Measurements from ENCODE around the gene SPSB3.

Gene SPSB3

DNA sequence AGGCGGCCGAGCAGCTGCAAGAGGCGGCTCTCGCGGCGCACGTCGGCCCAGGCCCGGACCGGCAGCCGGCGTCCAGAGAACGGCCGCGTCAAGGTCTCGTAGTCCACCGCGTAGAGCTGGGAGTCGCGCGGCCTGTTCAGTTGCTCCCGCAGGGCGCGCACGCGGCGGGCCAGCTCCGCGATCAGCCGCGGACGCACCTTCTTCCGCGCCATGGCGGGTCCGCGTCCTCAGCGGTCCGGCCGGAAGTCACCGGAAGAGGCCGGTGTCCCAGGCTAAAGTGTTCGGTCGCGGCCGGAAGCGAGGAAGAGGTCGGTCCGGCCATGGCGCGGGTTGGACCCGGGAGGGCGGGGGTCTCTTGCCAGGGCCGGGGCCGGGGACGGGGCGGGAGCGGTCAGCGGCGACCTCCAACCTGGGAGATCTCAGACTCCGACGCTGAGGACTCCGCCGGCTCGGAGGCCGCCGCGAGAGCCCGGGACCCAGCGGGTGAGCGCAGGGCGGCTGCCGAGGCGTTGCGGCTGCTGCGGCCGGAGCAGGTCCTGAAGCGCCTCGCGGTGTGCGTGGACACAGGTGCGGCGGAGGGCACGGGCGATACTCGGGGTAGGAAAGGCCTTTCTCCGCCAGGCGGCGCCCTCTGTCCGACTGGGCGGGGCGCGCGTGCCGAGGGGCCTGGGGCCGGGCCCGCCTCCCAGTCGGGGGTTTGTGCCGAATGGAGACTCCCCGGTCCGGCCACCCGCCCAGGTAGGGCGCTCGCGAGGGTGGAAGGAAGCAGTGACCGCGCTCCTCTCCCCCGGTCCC lies 9.3 kb downstream of the SPSB3 start, which contains the start of gene MRPS34:
Gene MRPS34 (minus strand): TSS at position 227 of the 795 bp plus-strand sequence. CDS start 15 bp downstream, at position 212.
- Histone ChIP-seq H3K9me3 (ENCODE audit: severe bottlenecking) (no peaks in the 10 kb centered on the region), H3K27ac (ENCODE audit: poor library complexity, severe bottlenecking) (peak within 1 kb of the TSS; percentile 66), H3K36me3 (ENCODE audit: low read depth) (peaks cover 30% of the 10 kb centered on the region), H3K27me3 (ENCODE audit: insufficient read depth, poor library complexity, severe bottlenecking) (no peaks in the 10 kb centered on the region), H3K4me3 (ENCODE audit: severe bottlenecking) (peak within 1 kb of the TSS; percentile 83), H3K4me1 (ENCODE audit: insufficient read depth, poor library complexity, severe bottlenecking) (peaks cover 4% of the 10 kb centered on the region)
- ATAC-seq (ENCODE audit: low read depth) (peak; percentile 40), DNase-seq (ENCODE audit: low spot score) (no peak)
- TF ChIP-seq, protein P1, sequence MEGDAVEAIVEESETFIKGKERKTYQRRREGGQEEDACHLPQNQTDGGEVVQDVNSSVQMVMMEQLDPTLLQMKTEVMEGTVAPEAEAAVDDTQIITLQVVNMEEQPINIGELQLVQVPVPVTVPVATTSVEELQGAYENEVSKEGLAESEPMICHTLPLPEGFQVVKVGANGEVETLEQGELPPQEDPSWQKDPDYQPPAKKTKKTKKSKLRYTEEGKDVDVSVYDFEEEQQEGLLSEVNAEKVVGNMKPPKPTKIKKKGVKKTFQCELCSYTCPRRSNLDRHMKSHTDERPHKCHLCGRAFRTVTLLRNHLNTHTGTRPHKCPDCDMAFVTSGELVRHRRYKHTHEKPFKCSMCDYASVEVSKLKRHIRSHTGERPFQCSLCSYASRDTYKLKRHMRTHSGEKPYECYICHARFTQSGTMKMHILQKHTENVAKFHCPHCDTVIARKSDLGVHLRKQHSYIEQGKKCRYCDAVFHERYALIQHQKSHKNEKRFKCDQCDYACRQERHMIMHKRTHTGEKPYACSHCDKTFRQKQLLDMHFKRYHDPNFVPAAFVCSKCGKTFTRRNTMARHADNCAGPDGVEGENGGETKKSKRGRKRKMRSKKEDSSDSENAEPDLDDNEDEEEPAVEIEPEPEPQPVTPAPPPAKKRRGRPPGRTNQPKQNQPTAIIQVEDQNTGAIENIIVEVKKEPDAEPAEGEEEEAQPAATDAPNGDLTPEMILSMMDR (IDR thresholded peaks at IDR 0.05; ENCODE audit: poor library complexity, severe bottlenecking) = peak; percentile 89

DNA sequence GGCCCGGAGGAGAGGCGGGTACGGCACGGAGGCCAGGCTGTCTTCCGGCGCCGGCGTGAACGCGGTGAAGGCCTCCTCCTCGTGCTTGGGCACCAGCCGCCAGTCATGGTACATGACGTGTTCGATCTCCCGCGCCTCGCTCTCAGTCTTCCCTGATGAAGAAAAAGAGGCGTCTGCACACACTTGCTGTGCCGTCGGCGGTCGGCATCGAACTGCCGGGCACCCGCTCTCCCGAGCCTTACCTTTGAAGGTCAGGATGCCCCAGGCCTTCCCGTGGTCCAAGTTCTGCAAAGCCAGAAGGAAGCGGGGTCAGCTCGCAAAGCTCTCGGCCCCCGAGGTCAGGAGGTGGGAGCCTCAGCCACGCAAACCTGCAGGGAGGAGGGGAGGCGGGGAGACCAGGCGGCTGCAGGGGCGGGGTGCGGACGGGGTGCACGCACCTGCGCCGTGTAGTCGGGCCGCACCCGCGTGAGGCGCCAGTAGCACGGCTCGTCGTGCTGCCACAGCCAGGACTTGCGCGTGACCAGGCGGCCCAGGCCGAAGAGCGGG lies 9.9 kb downstream of the SPSB3 start, which contains the start of gene EME2:
Gene EME2 (plus strand): TSS at position 449 of the 546 bp plus-strand sequence. CDS start 418 bp downstream, outside the sequence.
- TF ChIP-seq, protein P1 (IDR thresholded peaks at IDR 0.05; ENCODE audit: poor library complexity, severe bottlenecking) = no peak
- DNase-seq (ENCODE audit: low spot score) = no peak
- Histone ChIP-seq H3K9me3 (ENCODE audit: severe bottlenecking) (no peaks in the 10 kb centered on the region), H3K4me3 (ENCODE audit: severe bottlenecking) (peak within 1 kb of the TSS; percentile 83), H3K36me3 (ENCODE audit: low read depth) (peaks cover 30% of the 10 kb centered on the region), H3K27me3 (ENCODE audit: insufficient read depth, poor library complexity, severe bottlenecking) (no peaks in the 10 kb centered on the region), H3K27ac (ENCODE audit: poor library complexity, severe bottlenecking) (peak within 1 kb of the TSS; percentile 66), H3K4me1 (ENCODE audit: insufficient read depth, poor library complexity, severe bottlenecking) (peaks cover 4% of the 10 kb centered on the region)
- no peak for ATAC-seq (ENCODE audit: low read depth)

DNA sequence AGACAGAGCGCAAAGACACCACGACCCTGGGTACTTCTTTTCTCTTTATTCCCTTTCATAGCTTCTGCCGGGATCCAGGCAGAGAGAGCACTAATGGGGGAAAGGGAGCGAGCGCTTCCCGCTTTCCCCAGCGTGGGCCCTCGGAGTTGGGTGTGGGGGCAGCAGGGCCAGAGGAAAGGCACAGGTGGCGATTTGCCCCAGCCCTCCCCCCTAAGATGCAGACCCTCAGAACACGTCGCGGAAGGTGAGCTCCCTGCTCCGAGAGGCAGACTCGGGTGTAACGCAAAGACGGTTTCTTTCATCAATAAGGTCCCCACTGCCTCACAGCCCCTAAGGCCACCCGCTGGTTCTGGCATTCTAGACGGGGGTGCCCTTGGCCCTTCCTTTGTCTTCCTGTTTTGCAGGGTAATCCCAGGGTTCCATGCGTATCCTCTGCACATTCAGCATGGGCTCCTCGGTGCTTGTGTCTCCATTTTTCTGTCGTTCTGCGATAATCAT lies 10.5 kb downstream of the SPSB3 start:
- ATAC-seq (ENCODE audit: low read depth) = no peak
- Histone ChIP-seq H3K27ac (ENCODE audit: poor library complexity, severe bottlenecking) (peak overlapping the region; percentile 66), H3K36me3 (ENCODE audit: low read depth) (peaks cover 30% of the 10 kb centered on the region), H3K27me3 (ENCODE audit: insufficient read depth, poor library complexity, severe bottlenecking) (no peaks in the 10 kb centered on the region), H3K9me3 (ENCODE audit: severe bottlenecking) (no peaks in the 10 kb centered on the region), H3K4me3 (ENCODE audit: severe bottlenecking) (peak overlapping the region; percentile 83), H3K4me1 (ENCODE audit: insufficient read depth, poor library complexity, severe bottlenecking) (peaks cover 4% of the 10 kb centered on the region)
- no peak for DNase-seq (ENCODE audit: low spot score)
- TF ChIP-seq, protein P1 (IDR thresholded peaks at IDR 0.05; ENCODE audit: poor library complexity, severe bottlenecking) = no peak

DNA sequence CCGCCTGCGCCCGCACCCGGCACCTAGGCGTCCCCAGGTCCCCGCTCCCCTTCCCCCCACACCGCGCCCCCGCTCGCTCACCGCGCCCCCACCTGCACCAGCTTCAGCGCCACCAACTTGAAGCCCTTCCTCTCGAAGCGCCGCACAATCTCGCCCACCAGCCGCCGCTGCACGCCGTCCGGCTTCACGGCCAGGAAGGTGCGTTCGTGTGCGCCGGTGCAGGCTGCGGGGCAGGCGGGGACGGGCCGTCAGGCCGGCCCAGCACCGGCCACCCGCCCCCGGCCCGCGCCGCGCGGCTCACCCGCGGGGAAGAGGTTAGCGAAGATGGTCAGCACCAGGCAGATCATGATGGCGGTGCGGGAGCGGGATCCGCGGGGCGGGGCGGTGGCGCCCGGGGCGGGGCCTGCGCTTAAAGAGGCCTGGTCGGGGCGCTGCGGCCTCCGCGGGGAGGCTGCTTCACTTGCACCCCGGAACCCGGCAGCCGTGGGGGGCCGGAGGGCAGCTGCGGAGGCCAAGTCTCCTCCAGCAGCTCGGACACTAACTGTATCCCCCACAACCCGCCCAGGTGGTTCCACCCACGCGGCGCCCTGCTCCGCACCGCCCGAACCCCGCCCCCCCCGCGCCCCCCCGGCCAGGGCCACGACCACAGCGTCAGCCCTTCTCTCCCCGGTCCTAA lies 11.0 kb downstream of the SPSB3 start, which contains the start of gene NME3:
Gene NME3 (minus strand): TSS at position 356 of the 676 bp plus-strand sequence. CDS start 9 bp downstream, at position 347.
- Histone ChIP-seq H3K9me3 (ENCODE audit: severe bottlenecking) (no peaks in the 10 kb centered on the region), H3K4me1 (ENCODE audit: insufficient read depth, poor library complexity, severe bottlenecking) (peaks cover 4% of the 10 kb centered on the region), H3K4me3 (ENCODE audit: severe bottlenecking) (peak within 1 kb of the TSS; percentile 83), H3K27me3 (ENCODE audit: insufficient read depth, poor library complexity, severe bottlenecking) (no peaks in the 10 kb centered on the region), H3K27ac (ENCODE audit: poor library complexity, severe bottlenecking) (peak within 1 kb of the TSS; percentile 66), H3K36me3 (ENCODE audit: low read depth) (peaks cover 25% of the 10 kb centered on the region)
- ATAC-seq (ENCODE audit: low read depth) (peak; percentile 29), DNase-seq (ENCODE audit: low spot score) (no peak)
- TF ChIP-seq, protein P1 (IDR thresholded peaks at IDR 0.05; ENCODE audit: poor library complexity, severe bottlenecking) = no peak

Data from RWPE2 (cell line).